Right lobe of liver (tissue), 6 donors: Measurements from ENCODE around the gene PLEKHF1. TPM values are rescaled to one million over a fixed set of nuclear protein-coding genes. Genes with fewer than 3 reads are reported as not detected.

Experiments used
- ATAC-seq, 4 donors: fragments of 200-7000 bp; cut with Tn5 transposase; one replicate each; pipeline ENCODE4 v1.9.1; 2020; ENCODE audit warnings: mild to moderate bottlenecking in 4 of 4, moderate library complexity in 4 of 4
- DNase-seq, 3 donors: peaks; one replicate each; pipeline ENCODE4 v3.0.0-alpha.2; 2020
- H3K27ac ChIP-seq, 3 donors: fragments of 200-600 bp; one replicate each; pipeline ENCODE4 v1.8.0; 2022
- H3K27me3 ChIP-seq, 2 donors: fragments of 200-600 bp; one replicate each; pipeline ENCODE4 v1.8.0; 2022
- H3K36me3 ChIP-seq, 4 donors: fragments of 200-600 bp; sonication (generic) in 1 of 4; one replicate each; pipeline versions ENCODE4 v1.5.1 to v1.8.0; 2017 to 2022; ENCODE audit warnings: control low read depth in 1 of 4
- H3K4me1 ChIP-seq, 4 donors: fragments of 200-600 bp; sonication (generic) in 1 of 4; one replicate each; pipeline versions ENCODE4 v1.5.1 to v1.8.0; 2017 to 2022; ENCODE audit warnings: control low read depth in 1 of 4
- H3K4me3 ChIP-seq, 3 donors: fragments of 200-600 bp; one replicate each; pipeline ENCODE4 v1.8.0; 2022
- H3K9me3 ChIP-seq, 4 donors: fragments of 200-600 bp; sonication (generic) in 1 of 4; one replicate each; pipeline versions ENCODE4 v1.5.1 to v1.8.0; 2017 to 2022; ENCODE audit warnings: control low read depth in 1 of 4
- POLR2A ChIP-seq: fragments of 450-650 bp; IDR thresholded peaks from one replicate; pipeline ENCODE4 v1.6.1; 2017; ENCODE audit warnings: antibody characterized with exemption, mild to moderate bottlenecking
- WGBS: methylation state at CpG from one replicate; pipeline ENCODE4 v1.1.6; 2018; ENCODE audit warnings: low coverage, low lambda C conversion rate; ENCODE audit not compliant: insufficient coverage; ENCODE audit errors: missing lambda C conversion rate; 5-methylcytosine and 5-hydroxymethylcytosine counted together
- intact Hi-C, 2 donors: fragments of 100-400 bp; cut with DNase I; formaldehyde crosslinking; loops; one replicate each; pipeline versions ENCODE4 v1.11.2 to v1.14.1; 2022
- total RNA-seq, 6 experiments: library from RNA; depleted of rRNA in 2 of 6; stranded (reverse); fragments of >200 nt in 2 of 6; fragmentation: NEBNext Ultra II Directional in 3 of 6; extraction: Animal tissue kit (Norgen Biotek cat#: 25700) in 3 of 6; gene quantifications; one replicate each; pipeline versions ENCODE4 v1.1.0 to v1.2.4, GENCODE V29; 2016 to 2023
- TF ChIP-seq, protein P1 (sequence below), 4 donors: fragments of 200-600 bp in 3 of 4; fragments of 450-650 bp in 1 of 4; IDR thresholded peaks; one replicate each; pipeline versions ENCODE4 v1.5.1 to v1.8.0; 2016 to 2022; ENCODE audit warnings: antibody characterized with exemption in 4 of 4, mild to moderate bottlenecking in 2 of 4
- donor health status: DM: no; HTN: yes; CAD: no.
- donor health status: DM: no; HTN: no; CAD: no.
- donor health status: DM: no; HTN: no; CAD: no.
- donor health status: DM: no; HTN: yes; CAD: no.
- donor health status: DM: no; HTN: yes; CAD: no.

The PLEKHF1 gene
- total RNA-seq, 6 experiments from 2014 or later, result 5.6 to 13.8 (median 9.8) TPM

GRCh38 chr19:29697523-29698261 lies 32.4 kb downstream of the PLEKHF1 start:
- no peak for DNase-seq
- no peak for ATAC-seq
- Histone ChIP-seq H3K27me3 (no peaks in the 10 kb centered on the region), H3K36me3 (peaks cover 0 to 14% (median 6%) of the 10 kb centered on the region in 4 donors), H3K4me1 (no peaks in the 10 kb centered on the region), H3K27ac (no peak overlapping the region), H3K4me3 (no peak overlapping the region), H3K9me3 (no peaks in the 10 kb centered on the region)
- TF ChIP-seq, protein P1, sequence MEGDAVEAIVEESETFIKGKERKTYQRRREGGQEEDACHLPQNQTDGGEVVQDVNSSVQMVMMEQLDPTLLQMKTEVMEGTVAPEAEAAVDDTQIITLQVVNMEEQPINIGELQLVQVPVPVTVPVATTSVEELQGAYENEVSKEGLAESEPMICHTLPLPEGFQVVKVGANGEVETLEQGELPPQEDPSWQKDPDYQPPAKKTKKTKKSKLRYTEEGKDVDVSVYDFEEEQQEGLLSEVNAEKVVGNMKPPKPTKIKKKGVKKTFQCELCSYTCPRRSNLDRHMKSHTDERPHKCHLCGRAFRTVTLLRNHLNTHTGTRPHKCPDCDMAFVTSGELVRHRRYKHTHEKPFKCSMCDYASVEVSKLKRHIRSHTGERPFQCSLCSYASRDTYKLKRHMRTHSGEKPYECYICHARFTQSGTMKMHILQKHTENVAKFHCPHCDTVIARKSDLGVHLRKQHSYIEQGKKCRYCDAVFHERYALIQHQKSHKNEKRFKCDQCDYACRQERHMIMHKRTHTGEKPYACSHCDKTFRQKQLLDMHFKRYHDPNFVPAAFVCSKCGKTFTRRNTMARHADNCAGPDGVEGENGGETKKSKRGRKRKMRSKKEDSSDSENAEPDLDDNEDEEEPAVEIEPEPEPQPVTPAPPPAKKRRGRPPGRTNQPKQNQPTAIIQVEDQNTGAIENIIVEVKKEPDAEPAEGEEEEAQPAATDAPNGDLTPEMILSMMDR (IDR thresholded peaks at IDR 0.05), result no peak
- no peak for TF ChIP-seq POLR2A
- intact Hi-C loops, result no loop called here
- no CpG with 5 or more reads among the region's 10 CpGs for WGBS

DNA sequence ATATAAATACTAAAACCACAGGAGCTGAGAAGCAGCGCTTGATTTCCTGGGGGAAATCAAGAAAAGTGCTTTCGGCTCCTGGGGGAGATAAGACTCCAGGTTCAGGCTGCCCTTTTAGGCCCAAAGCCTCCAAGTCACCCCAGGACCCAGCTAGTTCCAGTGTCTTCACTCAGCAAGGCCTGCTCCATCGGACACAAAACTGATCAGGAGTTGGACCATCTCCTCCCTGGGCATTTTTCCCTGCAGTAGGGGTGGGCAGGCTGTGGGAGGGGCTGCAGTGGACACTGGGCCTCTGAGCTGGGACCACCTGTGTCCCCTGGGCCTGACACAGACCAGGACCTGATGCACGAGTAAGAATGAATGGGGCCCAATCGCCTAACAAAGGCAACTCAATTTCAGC lies 34.6 kb downstream of the PLEKHF1 start:
- no peak for ATAC-seq
- Histone ChIP-seq H3K36me3 (peaks cover 0 to 17% (median 10%) of the 10 kb centered on the region in 4 donors), H3K4me1 (peaks cover 0 to 4% (median 0%) of the 10 kb centered on the region in 4 donors), H3K9me3 (no peaks in the 10 kb centered on the region), H3K27ac (no peak overlapping the region), H3K27me3 (no peaks in the 10 kb centered on the region), H3K4me3 (no peak overlapping the region)
- DNase-seq, result no peak
- TF ChIP-seq, protein P1 (IDR thresholded peaks at IDR 0.05), result no peak
- TF ChIP-seq POLR2A, result no peak
- intact Hi-C loops, result no loop called here
- WGBS, result 100% methylated on average over 3 of the region's 5 CpGs

GRCh38 chr19:29700498-29700897 lies 35.2 kb downstream of the PLEKHF1 start:
- intact Hi-C loops, result no loop called here

DNA sequence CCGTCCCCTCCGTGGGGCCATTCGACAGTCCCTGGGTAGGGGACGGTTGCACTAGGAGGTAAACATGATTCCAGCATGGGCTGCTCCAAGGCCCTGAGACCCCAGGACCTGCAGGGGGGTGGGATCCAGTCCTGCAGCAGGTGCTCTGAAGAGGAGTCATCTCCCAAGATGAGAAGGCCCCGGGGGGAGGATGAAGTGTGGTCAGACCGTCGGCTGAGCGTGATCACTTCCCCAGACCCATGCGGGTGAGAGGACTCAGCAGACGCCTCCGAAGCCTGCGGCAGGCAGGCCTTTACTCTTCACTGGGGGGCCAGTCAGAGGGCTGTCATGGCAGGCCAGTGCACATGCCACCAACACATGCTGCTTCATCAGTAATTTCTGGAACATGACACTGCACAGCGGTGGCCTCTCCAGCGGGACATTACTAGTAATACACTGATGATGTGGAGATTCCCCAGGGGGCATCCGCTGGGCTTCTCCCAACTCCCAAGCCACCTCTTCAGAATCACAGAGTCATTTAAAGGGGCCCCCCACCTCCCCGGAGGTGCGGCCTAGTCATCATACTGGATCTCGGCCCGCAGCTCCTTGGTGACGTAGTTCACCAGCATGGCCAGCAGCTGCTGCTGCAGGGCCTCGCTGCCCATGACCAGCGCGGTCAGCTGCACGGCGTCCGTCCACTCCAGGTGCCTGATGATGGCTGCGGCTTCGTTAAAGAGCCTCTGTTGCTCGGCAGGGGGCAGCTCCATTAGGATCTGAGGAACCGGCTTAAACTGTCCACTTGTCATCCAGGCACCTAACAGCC lies 37.1 kb downstream of the PLEKHF1 start:
- H3K4me3 ChIP-seq, result no peak overlapping the region
- peaks cover 0 to 17% (median 10%) of the 10 kb centered on the region in 4 donors for H3K36me3 ChIP-seq
- DNase-seq, result no peak

More at GRCh38 chr19:29700498-29700897, 35.2 kb downstream of the PLEKHF1 start:
- H3K4me1 ChIP-seq, result peaks cover 0 to 7% (median 0%) of the 10 kb centered on the region in 4 donors
- H3K36me3 ChIP-seq, result peaks cover 0 to 17% (median 10%) of the 10 kb centered on the region in 4 donors
- no peaks in the 10 kb centered on the region for H3K9me3 ChIP-seq
- H3K27me3 ChIP-seq, result no peaks in the 10 kb centered on the region
- ATAC-seq, result no peak
- no peak for TF ChIP-seq POLR2A
- TF ChIP-seq, protein P1 (IDR thresholded peaks at IDR 0.05), result no peak
- 73% methylated on average over 6 of the region's 6 CpGs for WGBS
- no peak for DNase-seq
- no peak overlapping the region for H3K27ac ChIP-seq
- no peak overlapping the region for H3K4me3 ChIP-seq

More for the DNA sequence above, 37.1 kb downstream of the PLEKHF1 start:
- 72% methylated on average over 4 of the region's 30 CpGs for WGBS
- ATAC-seq, result peak in 1 of 4 donors; percentile 4
- Histone ChIP-seq H3K9me3 (no peaks in the 10 kb centered on the region), H3K27ac (no peak overlapping the region), H3K4me1 (peaks cover 0 to 22% (median 0%) of the 10 kb centered on the region in 4 donors), H3K27me3 (no peaks in the 10 kb centered on the region)
- intact Hi-C loops, result no loop called here
- TF ChIP-seq, protein P1 (IDR thresholded peaks at IDR 0.05), result no peak
- TF ChIP-seq POLR2A, result no peak
